Neural cell (in vitro differentiated cells): ENCODE results near the gene SEL1L2. TPM values are rescaled to one million over a fixed set of nuclear protein-coding genes. Genes with fewer than 3 reads are reported as not detected.

ENCODE experiments used
- H2AFZ ChIP-seq: fragments of 200-600, 300-800 bp; sonication (generic), shearing (Covaris generic); 2 replicates; pipeline ENCODE4 v1.6.0; 2014; ENCODE audit warnings: low read depth, mild to moderate bottlenecking, antibody characterized with exemption, low read length, moderate library complexity
- H3F3A ChIP-seq: fragments of 200-600 bp; shearing (Covaris generic); 2 replicates; pipeline ENCODE4 v1.6.1; 2016; ENCODE audit warnings: mild to moderate bottlenecking, moderate library complexity, mixed read lengths, antibody characterized with exemption, low read length; ENCODE audit not compliant: insufficient read depth, poor library complexity, severe bottlenecking
- H3K27ac ChIP-seq: fragments of 200-600, 300-800 bp; sonication (generic), shearing (Covaris generic); 2 replicates; pipeline ENCODE4 v1.5.1; 2014; ENCODE audit warnings: mild to moderate bottlenecking, low read length, moderate library complexity
- H3K27me3 ChIP-seq: fragments of 300-800, 200-600 bp; sonication (generic), shearing (Covaris generic); 2 replicates; pipeline ENCODE4 v1.6.0; 2014; ENCODE audit warnings: mild to moderate bottlenecking, low read depth, low read length, moderate library complexity; ENCODE audit not compliant: insufficient read depth
- H3K36me3 ChIP-seq: fragments of 300-800, 200-600 bp; sonication (generic), shearing (Covaris generic); 2 replicates; pipeline ENCODE4 v1.5.1; 2014; ENCODE audit warnings: mild to moderate bottlenecking, antibody characterized with exemption, low read length, moderate library complexity; ENCODE audit not compliant: insufficient read depth
- H3K4me2 ChIP-seq: fragments of 300-800, 200-600 bp; sonication (generic), shearing (Covaris generic); 2 replicates; pipeline ENCODE4 v1.6.0; 2014; ENCODE audit warnings: mild to moderate bottlenecking, low read length
- H3K4me3 ChIP-seq: fragments of 300-800, 200-600 bp; sonication (generic), shearing (Covaris generic); 2 replicates; pipeline ENCODE4 v1.5.1; 2014; ENCODE audit warnings: mild to moderate bottlenecking, low read length, moderate library complexity
- H3K79me2 ChIP-seq: fragments of 200-600 bp; shearing (Covaris generic); replicated peaks from 2 replicates; pipeline ENCODE4 v1.6.0; 2014; ENCODE audit warnings: mild to moderate bottlenecking, low read length, moderate library complexity; ENCODE audit not compliant: insufficient read depth
- H3K9ac ChIP-seq: fragments of 300-800, 200-600 bp; sonication (generic), shearing (Covaris generic); 2 replicates; pipeline ENCODE4 v1.6.1; 2016; ENCODE audit warnings: mild to moderate bottlenecking, low read length, mixed read lengths
- H3K9me2 ChIP-seq: fragments of 200-600 bp; shearing (Covaris generic); 2 replicates; pipeline ENCODE4 v1.6.1; 2016; ENCODE audit warnings: mild to moderate bottlenecking, low read length, mixed read lengths; ENCODE audit not compliant: insufficient read depth
- H3K9me3 ChIP-seq: fragments of 200-600, 300-800 bp; sonication (generic), shearing (Covaris generic); 2 replicates; pipeline ENCODE4 v1.6.1; 2016; ENCODE audit warnings: mild to moderate bottlenecking, mixed run types, low read length, moderate library complexity, mixed read lengths
- H4K20me1 ChIP-seq: fragments of 200-600 bp; shearing (Covaris generic); 2 replicates; pipeline ENCODE4 v1.6.1; 2016; ENCODE audit warnings: mild to moderate bottlenecking, mixed run types; ENCODE audit not compliant: insufficient read depth
- EP300 ChIP-seq: fragments of 450-650 bp; conservative IDR thresholded peaks from 2 replicates; pipeline ENCODE4 v1.6.1; 2014; ENCODE audit warnings: antibody characterized with exemption, mild to moderate bottlenecking, moderate library complexity; ENCODE audit not compliant: poor library complexity, severe bottlenecking
- EZH2 ChIP-seq: fragments of 200-600, 300-800 bp; shearing (Covaris generic), sonication (generic); IDR thresholded peaks from 2 replicates; pipeline ENCODE4 v1.6.1; 2014; ENCODE audit warnings: antibody characterized with exemption, low read length, borderline replicate concordance, mild to moderate bottlenecking; ENCODE audit not compliant: insufficient read depth, poor library complexity, severe bottlenecking
- MXI1 ChIP-seq: fragments of 450-650 bp; conservative IDR thresholded peaks from 2 replicates; pipeline ENCODE4 v1.6.1; 2014; ENCODE audit warnings: antibody characterized with exemption, mild to moderate bottlenecking; ENCODE audit not compliant: poor library complexity, severe bottlenecking
- POLR2AphosphoS5 ChIP-seq: IDR thresholded peaks from 2 replicates; pipeline ENCODE4 v1.6.1; 2012
- RAD21 ChIP-seq: fragments of 450-650 bp; conservative IDR thresholded peaks from 2 replicates; pipeline ENCODE4 v1.6.1; 2014; ENCODE audit warnings: antibody characterized with exemption, mild to moderate bottlenecking, moderate library complexity
- SMC3 ChIP-seq: fragments of 450-650 bp; conservative IDR thresholded peaks from 2 replicates; pipeline ENCODE4 v1.6.1; 2014; ENCODE audit warnings: antibody characterized with exemption, mild to moderate bottlenecking, moderate library complexity; ENCODE audit not compliant: poor library complexity
- TAF1 ChIP-seq: IDR thresholded peaks from 2 replicates; pipeline ENCODE4 v1.6.1; 2012; ENCODE audit warnings: low read depth
- polyA plus RNA-seq: library from polyadenylated mRNA; depleted of rRNA; stranded (reverse); fragments of >200 nt; gene quantifications from 2 replicates; pipeline ENCODE4 v1.2.3, GENCODE V29; 2014
- TF ChIP-seq, protein P1 (sequence below): fragments of 450-650 bp; IDR thresholded peaks from 2 replicates; pipeline ENCODE4 v1.5.1; 2014; ENCODE audit warnings: antibody characterized with exemption, mild to moderate bottlenecking, moderate library complexity; ENCODE audit not compliant: poor library complexity, severe bottlenecking
- TF ChIP-seq, protein P2 (sequence below): IDR thresholded peaks from 2 replicates; pipeline ENCODE4 v1.6.1; 2012; ENCODE audit warnings: borderline replicate concordance

SEL1L2 gene
- polyA plus RNA-seq, 1 donor from 2014 or later = not detected

DNA sequence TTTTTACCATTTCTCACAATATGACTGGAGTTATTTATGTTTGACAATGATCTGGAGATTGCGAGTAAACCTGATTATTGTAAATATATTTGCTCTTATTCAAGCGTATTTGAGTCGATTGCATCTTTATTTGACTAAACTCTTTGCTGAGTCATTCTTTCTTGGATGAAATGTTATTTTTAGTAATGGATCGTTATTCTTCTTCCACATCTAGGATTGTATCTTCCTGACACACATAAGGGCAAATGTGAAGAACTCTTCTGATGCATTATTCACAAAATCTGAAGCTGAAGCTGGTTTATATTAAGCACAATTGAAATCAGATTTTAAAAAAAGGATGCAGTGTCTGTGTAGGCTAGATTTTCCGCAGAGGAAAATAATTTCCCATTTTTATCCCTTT lies 68.2 kb downstream of the SEL1L2 start:
- H4K20me1 ChIP-seq = no peaks in the 10 kb centered on the region
- no peaks in the 10 kb centered on the region for H3K36me3 ChIP-seq
- H3K4me2 ChIP-seq = no peak overlapping the region
- H3F3A ChIP-seq = no peaks in the 10 kb centered on the region
- no peaks in the 10 kb centered on the region for H3K27me3 ChIP-seq
- no peak overlapping the region for H3K9ac ChIP-seq
- H3K9me2 ChIP-seq = no peaks in the 10 kb centered on the region
- H3K4me3 ChIP-seq = no peak overlapping the region
- TF ChIP-seq EZH2 (no peak), EP300 (no peak), RAD21 (no peak), TAF1 (no peak), SMC3 (no peak), POLR2AphosphoS5 (no peak), MXI1 (no peak)
- TF ChIP-seq, protein P1, sequence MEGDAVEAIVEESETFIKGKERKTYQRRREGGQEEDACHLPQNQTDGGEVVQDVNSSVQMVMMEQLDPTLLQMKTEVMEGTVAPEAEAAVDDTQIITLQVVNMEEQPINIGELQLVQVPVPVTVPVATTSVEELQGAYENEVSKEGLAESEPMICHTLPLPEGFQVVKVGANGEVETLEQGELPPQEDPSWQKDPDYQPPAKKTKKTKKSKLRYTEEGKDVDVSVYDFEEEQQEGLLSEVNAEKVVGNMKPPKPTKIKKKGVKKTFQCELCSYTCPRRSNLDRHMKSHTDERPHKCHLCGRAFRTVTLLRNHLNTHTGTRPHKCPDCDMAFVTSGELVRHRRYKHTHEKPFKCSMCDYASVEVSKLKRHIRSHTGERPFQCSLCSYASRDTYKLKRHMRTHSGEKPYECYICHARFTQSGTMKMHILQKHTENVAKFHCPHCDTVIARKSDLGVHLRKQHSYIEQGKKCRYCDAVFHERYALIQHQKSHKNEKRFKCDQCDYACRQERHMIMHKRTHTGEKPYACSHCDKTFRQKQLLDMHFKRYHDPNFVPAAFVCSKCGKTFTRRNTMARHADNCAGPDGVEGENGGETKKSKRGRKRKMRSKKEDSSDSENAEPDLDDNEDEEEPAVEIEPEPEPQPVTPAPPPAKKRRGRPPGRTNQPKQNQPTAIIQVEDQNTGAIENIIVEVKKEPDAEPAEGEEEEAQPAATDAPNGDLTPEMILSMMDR = no peak
- TF ChIP-seq, protein P2, sequence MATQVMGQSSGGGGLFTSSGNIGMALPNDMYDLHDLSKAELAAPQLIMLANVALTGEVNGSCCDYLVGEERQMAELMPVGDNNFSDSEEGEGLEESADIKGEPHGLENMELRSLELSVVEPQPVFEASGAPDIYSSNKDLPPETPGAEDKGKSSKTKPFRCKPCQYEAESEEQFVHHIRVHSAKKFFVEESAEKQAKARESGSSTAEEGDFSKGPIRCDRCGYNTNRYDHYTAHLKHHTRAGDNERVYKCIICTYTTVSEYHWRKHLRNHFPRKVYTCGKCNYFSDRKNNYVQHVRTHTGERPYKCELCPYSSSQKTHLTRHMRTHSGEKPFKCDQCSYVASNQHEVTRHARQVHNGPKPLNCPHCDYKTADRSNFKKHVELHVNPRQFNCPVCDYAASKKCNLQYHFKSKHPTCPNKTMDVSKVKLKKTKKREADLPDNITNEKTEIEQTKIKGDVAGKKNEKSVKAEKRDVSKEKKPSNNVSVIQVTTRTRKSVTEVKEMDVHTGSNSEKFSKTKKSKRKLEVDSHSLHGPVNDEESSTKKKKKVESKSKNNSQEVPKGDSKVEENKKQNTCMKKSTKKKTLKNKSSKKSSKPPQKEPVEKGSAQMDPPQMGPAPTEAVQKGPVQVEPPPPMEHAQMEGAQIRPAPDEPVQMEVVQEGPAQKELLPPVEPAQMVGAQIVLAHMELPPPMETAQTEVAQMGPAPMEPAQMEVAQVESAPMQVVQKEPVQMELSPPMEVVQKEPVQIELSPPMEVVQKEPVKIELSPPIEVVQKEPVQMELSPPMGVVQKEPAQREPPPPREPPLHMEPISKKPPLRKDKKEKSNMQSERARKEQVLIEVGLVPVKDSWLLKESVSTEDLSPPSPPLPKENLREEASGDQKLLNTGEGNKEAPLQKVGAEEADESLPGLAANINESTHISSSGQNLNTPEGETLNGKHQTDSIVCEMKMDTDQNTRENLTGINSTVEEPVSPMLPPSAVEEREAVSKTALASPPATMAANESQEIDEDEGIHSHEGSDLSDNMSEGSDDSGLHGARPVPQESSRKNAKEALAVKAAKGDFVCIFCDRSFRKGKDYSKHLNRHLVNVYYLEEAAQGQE = no peak
- H3K79me2 ChIP-seq = no peaks in the 10 kb centered on the region
- H2AFZ ChIP-seq = no peak overlapping the region
- H3K9me3 ChIP-seq = no peaks in the 10 kb centered on the region
- H3K27ac ChIP-seq = no peak overlapping the region

DNA sequence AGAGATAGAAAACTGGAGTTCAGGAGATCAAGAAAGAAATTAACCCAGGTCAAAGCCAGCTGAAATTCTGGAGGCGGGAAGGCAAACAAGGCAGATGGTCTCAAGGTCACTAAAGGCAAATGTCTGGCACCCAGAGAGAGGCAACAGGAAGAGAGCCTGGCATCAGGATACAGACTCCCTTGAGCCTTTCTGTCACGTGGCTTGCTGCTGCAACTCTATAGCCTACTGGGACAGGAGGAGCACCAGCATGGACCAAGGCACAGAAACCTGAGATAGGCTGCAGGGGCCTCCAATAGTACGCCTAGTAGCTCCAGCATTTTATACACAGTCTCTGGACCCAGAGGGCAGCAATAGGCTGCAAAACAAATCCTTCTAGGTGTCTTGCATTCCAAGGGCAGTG lies 75.1 kb downstream of the SEL1L2 start:
- no peak overlapping the region for H3K4me3 ChIP-seq
- no peak overlapping the region for H3K4me2 ChIP-seq
- H3K9me3 ChIP-seq = no peaks in the 10 kb centered on the region
- no peaks in the 10 kb centered on the region for H3K36me3 ChIP-seq
- no peak overlapping the region for H3K27ac ChIP-seq
- H3K79me2 ChIP-seq = no peaks in the 10 kb centered on the region
- H3F3A ChIP-seq = no peaks in the 10 kb centered on the region
- no peak overlapping the region for H2AFZ ChIP-seq
- TF ChIP-seq SMC3 (no peak), EP300 (no peak), TAF1 (no peak), MXI1 (no peak), RAD21 (no peak), POLR2AphosphoS5 (no peak), EZH2 (no peak)
- TF ChIP-seq, protein P2 = no peak
- TF ChIP-seq, protein P1 = no peak
- H3K27me3 ChIP-seq = no peaks in the 10 kb centered on the region
- H4K20me1 ChIP-seq = no peaks in the 10 kb centered on the region
- no peak overlapping the region for H3K9ac ChIP-seq
- no peaks in the 10 kb centered on the region for H3K9me2 ChIP-seq
